Cardiac muscle cell (in vitro differentiated cells and primary cell): ENCODE data around the gene RNF220. TPM values are rescaled to one million over a fixed set of nuclear protein-coding genes. Genes with fewer than 3 reads are reported as not detected.

Experiments used
- DNase-seq, 2 donors: peaks; one replicate each; pipeline versions ENCODE4 v3.0.0 to v3.0.0-alpha.2; 2010 to 2017; ENCODE audit warnings: low read depth in 1 of 2, low spot score in 1 of 2
- H3K27ac ChIP-seq: fragments of 200-600 bp; sonication (generic); 2 replicates; pipeline ENCODE4 v1.5.1; 2016
- H3K27me3 ChIP-seq: fragments of 200-600 bp; sonication (generic); 2 replicates; pipeline ENCODE4 v1.6.0; 2016; ENCODE audit warnings: control low read depth
- H3K36me3 ChIP-seq: fragments of 200-600 bp; sonication (generic); 2 replicates; pipeline ENCODE4 v1.5.1; 2016; ENCODE audit warnings: control low read depth
- H3K4me1 ChIP-seq: fragments of 200-600 bp; sonication (generic); 2 replicates; pipeline ENCODE4 v1.8.1; 2017; ENCODE audit warnings: low read depth, mild to moderate bottlenecking, mixed run types
- H3K4me3 ChIP-seq: fragments of 200-600 bp; sonication (generic); 2 replicates; pipeline ENCODE4 v1.5.1; 2016; ENCODE audit warnings: mild to moderate bottlenecking
- H3K9me3 ChIP-seq: fragments of 200-600 bp; sonication (generic); 2 replicates; pipeline ENCODE4 v1.5.1; 2017; ENCODE audit warnings: low read depth, mild to moderate bottlenecking, control low read depth
- polyA plus RNA-seq: library from polyadenylated mRNA; unstranded; fragments of >200 nt; fragmentation: Nextera tagmentation; extraction: Ambion mirVana; gene quantifications from 2 replicates; pipeline ENCODE4 v1.2.1, GENCODE V29; 2016
- total RNA-seq: library from RNA; depleted of rRNA; stranded (reverse); fragments of >200 nt; gene quantifications from 2 replicates; pipeline ENCODE4 v1.2.3, GENCODE V29; 2016
- TF ChIP-seq, protein P1 (sequence below): IDR thresholded peaks from 2 replicates; pipeline ENCODE4 v1.5.1; 2012; ENCODE audit warnings: low read depth, mild to moderate bottlenecking, low read length

The RNF220 gene
- total and polyA plus RNA-seq, 2 experiments from 2014 or later: 57.6 to 142 TPM

DNA sequence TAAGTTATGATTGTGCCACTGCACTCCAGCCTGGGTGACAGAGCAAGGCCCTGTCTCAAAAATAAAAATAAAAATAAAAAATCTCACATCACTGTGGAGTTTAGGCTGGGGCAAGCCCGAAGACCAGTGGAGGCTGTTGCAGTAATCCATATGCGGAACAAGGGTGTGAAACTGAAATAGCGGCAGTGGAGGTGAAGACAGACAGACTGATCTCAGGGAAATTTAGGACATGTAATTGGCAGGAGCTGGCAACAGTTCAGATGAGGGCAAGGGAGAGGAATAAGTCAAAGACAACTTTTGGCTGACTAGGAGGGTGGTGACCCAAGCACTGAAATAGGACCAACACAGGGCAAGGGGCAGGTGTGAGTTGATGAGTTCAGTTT lies 277.8 kb downstream of the RNF220 start:
- peaks cover 14% of the 10 kb centered on the region for H3K4me1 ChIP-seq
- no peaks in the 10 kb centered on the region for H3K27me3 ChIP-seq
- DNase-seq: no peak
- no peaks in the 10 kb centered on the region for H3K9me3 ChIP-seq
- no peak overlapping the region for H3K4me3 ChIP-seq
- peak overlapping the region; percentile 46 for H3K27ac ChIP-seq
- TF ChIP-seq, protein P1, sequence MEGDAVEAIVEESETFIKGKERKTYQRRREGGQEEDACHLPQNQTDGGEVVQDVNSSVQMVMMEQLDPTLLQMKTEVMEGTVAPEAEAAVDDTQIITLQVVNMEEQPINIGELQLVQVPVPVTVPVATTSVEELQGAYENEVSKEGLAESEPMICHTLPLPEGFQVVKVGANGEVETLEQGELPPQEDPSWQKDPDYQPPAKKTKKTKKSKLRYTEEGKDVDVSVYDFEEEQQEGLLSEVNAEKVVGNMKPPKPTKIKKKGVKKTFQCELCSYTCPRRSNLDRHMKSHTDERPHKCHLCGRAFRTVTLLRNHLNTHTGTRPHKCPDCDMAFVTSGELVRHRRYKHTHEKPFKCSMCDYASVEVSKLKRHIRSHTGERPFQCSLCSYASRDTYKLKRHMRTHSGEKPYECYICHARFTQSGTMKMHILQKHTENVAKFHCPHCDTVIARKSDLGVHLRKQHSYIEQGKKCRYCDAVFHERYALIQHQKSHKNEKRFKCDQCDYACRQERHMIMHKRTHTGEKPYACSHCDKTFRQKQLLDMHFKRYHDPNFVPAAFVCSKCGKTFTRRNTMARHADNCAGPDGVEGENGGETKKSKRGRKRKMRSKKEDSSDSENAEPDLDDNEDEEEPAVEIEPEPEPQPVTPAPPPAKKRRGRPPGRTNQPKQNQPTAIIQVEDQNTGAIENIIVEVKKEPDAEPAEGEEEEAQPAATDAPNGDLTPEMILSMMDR: no peak
- H3K36me3 ChIP-seq: no peaks in the 10 kb centered on the region

DNA sequence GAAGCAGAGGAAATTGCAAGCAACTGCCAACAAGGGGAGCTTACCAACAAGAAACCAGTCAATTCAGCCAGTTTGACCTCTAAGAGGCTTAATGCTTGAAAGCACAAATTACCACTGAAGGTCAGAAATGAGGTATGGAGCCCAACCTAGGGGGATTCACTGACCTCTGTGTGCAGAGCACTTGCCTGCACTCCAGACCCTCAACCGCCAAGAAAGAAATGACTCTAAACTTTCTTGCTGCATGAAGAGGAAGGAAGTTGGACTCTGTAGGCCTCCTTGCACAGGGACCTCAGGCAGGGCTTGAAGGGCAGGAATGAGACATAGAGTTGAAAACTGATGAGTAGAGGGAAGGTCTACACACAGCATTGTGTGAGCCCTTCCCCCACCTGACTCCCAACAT lies 279.5 kb downstream of the RNF220 start:
- Histone ChIP-seq H3K36me3 (no peaks in the 10 kb centered on the region), H3K9me3 (no peaks in the 10 kb centered on the region), H3K27ac (no peak overlapping the region), H3K27me3 (no peaks in the 10 kb centered on the region), H3K4me1 (peaks cover 27% of the 10 kb centered on the region), H3K4me3 (no peak overlapping the region)
- no peak for DNase-seq
- TF ChIP-seq, protein P1: no peak

DNA sequence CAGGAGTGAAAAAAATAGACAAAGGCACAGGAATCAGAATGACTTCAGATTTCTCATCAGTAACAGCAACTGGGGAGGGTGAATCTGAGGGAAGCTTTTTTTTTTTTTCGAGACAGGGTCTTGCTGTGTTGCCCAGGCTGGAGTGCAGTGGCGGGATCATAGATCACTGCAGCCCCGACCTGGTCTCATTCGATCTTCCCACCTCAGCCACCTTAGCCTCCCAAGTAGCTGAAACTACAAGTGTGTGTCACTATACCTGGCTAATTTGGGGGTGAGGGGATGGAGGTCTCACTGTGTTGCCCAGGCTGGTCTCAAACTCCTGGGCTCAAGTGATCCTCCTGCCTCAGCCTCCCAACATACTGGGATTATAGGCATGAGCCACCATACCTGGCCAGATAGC lies 280.2 kb downstream of the RNF220 start:
- TF ChIP-seq, protein P1: no peak
- H3K27ac ChIP-seq: no peak overlapping the region
- no peak overlapping the region for H3K4me3 ChIP-seq
- no peaks in the 10 kb centered on the region for H3K27me3 ChIP-seq
- H3K4me1 ChIP-seq: peaks cover 27% of the 10 kb centered on the region
- no peaks in the 10 kb centered on the region for H3K9me3 ChIP-seq
- DNase-seq: no peak
- H3K36me3 ChIP-seq: no peaks in the 10 kb centered on the region

DNA sequence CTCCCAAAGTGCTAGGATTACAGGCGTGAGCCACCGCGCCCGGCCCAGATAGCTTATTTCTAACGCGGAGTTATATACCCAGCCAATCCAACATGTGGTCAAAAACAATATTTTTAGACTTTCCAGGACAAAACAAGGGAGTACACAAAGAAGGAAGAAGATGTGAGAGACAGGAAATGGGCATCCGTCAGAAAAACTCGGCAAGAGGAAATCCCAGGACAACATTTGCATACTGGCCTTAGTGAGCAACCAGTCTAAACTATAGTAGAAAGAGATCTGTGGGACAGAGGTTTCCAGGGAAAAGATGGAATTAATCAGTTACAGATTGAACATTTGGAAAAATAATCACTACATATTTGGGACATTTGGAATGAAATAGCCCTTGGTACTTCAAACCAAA lies 280.8 kb downstream of the RNF220 start:
- Histone ChIP-seq H3K27ac (no peak overlapping the region), H3K36me3 (no peaks in the 10 kb centered on the region), H3K9me3 (no peaks in the 10 kb centered on the region), H3K4me3 (no peak overlapping the region), H3K27me3 (no peaks in the 10 kb centered on the region), H3K4me1 (peaks cover 27% of the 10 kb centered on the region)
- DNase-seq: no peak
- TF ChIP-seq, protein P1: no peak

DNA sequence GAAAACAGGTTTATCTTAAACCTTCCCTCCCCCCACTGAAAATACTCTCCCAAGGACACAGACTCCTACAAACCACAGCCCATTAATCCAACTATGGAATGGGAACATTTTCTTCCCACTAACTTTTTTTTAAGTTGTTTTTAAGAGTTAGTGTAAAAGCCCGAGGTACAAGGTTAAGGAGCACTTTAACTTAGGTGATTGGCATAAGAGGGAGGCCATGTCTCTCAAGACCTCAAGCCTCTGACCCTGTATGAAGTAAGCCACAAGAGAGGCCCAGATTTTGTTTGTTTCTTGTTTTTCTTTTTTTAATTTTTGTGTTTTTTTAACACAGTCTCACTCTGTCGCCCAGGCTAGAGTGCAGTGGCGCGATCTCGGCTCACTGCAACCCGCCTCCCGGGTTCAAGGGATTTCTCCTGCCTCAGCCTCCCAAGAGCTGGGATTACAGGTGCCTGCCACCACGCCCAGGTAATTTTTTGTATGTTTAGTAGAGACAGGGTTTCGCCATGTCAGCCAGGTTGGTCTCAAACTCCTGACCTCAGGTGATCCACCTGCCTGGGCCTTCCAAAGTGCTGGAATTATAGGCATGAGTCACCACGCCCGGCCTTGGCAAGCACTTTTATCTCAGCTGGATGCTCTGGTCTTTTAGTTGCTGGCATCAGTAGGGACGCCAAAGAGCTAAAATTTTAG lies 283.8 kb downstream of the RNF220 start:
- H3K4me1 ChIP-seq: peaks cover 12% of the 10 kb centered on the region
- no peaks in the 10 kb centered on the region for H3K9me3 ChIP-seq
- no peaks in the 10 kb centered on the region for H3K27me3 ChIP-seq
- TF ChIP-seq, protein P1: no peak
- H3K27ac ChIP-seq: no peak overlapping the region
- H3K4me3 ChIP-seq: no peak overlapping the region
- no peak for DNase-seq
- no peaks in the 10 kb centered on the region for H3K36me3 ChIP-seq

DNA sequence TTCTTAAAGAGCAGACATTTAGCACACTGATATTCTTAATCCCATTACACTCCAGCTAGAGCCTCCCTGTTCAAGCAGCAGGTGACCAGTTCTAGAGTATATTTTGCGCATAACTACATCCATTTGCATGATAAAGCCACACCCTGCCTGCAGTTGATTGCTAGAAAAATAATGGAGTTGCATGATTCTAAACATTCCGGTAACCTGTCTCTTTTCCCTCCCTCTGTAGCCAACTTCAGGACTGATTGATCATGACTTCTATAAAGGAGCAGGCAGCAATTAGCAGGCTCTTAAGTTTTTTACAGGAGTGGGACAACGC lies 284.4 kb downstream of the RNF220 start:
- no peak overlapping the region for H3K27ac ChIP-seq
- TF ChIP-seq, protein P1: no peak
- no peak overlapping the region for H3K4me3 ChIP-seq
- H3K36me3 ChIP-seq: no peaks in the 10 kb centered on the region
- no peaks in the 10 kb centered on the region for H3K27me3 ChIP-seq
- DNase-seq: no peak
- H3K9me3 ChIP-seq: no peaks in the 10 kb centered on the region
- H3K4me1 ChIP-seq: peaks cover 12% of the 10 kb centered on the region
